Measurements from ENCODE around the gene RALA.
"Not testable (repeated sequence)": the region's sequence is repeated elsewhere in the genome, so short reads cannot be mapped to it uniquely, and the experiment has no call there.

- not testable (repeated sequence) for TF ChIP-seq FOXA1 (IDR thresholded peaks at IDR 0.05); TAF1 (conservative IDR thresholded peaks at IDR 0.05); HNF4A (conservative IDR thresholded peaks at IDR 0.05); CTCF (IDR thresholded peaks at IDR 0.05; ENCODE audit: low read depth, low read length, missing input control)
These were observed 69.7 kb downstream of the RALA start for GRCh38 chr7:39693086-39693485.

Measured in liver (tissue), 3 donors.